Keratinocyte (primary cell): ENCODE data around the gene RAPGEF1. TPM values are rescaled to one million over a fixed set of nuclear protein-coding genes. Genes with fewer than 3 reads are reported as not detected.

Experiments
- DNase-seq: peaks from one replicate; pipeline ENCODE4 v3.0.0-alpha.2; 2011; ENCODE audit warnings: low read depth, missing footprints, low spot score
- FAIRE-seq: peaks from 2 replicates; lab custom pipeline; 2011; peaks lifted over from hg19 to GRCh38; lab: Jason Lieb, UNC
- H2AFZ ChIP-seq: 2 replicates; pipeline ENCODE4 v1.6.0; 2012; ENCODE audit warnings: low read length, control low read depth, inconsistent platforms; ENCODE audit not compliant: control insufficient read depth
- H3K27ac ChIP-seq: 2 replicates; pipeline ENCODE4 v1.5.1; 2011; ENCODE audit warnings: low read length; ENCODE audit not compliant: control insufficient read depth, insufficient read depth
- H3K27me3 ChIP-seq: 3 replicates; pipeline ENCODE4 v1.6.0; 2011; ENCODE audit warnings: low read length; ENCODE audit not compliant: control insufficient read depth, insufficient read depth; ENCODE audit errors: extremely low read depth
- H3K36me3 ChIP-seq, 2 experiments: 2 replicates in 1 of 2; 3 replicates in 1 of 2; pipeline ENCODE4 v1.5.1; 2011; ENCODE audit warnings: low read length in 2 of 2, mild to moderate bottlenecking in 1 of 2; ENCODE audit not compliant: control insufficient read depth in 2 of 2, insufficient read depth in 2 of 2; ENCODE audit errors: extremely low read depth in 1 of 2
- H3K4me1 ChIP-seq: 3 replicates; pipeline ENCODE4 v1.5.1; 2011; ENCODE audit warnings: low read length; ENCODE audit not compliant: control insufficient read depth, insufficient read depth; ENCODE audit errors: extremely low read depth
- H3K4me2 ChIP-seq: 3 replicates; pipeline ENCODE4 v1.6.0; 2011; ENCODE audit warnings: low read depth, low read length; ENCODE audit not compliant: control insufficient read depth, insufficient read depth; ENCODE audit errors: extremely low read depth
- H3K4me3 ChIP-seq, 3 experiments: fragments of 200-600 bp in 1 of 3; sonication (generic) in 1 of 3; 2 replicates in 2 of 3; 3 replicates in 1 of 3; pipeline ENCODE4 v1.5.1; 2011 to 2016; ENCODE audit warnings: low read length in 3 of 3, mild to moderate bottlenecking in 3 of 3, control low read depth in 2 of 3, inconsistent platforms in 1 of 3, low read depth in 1 of 3, mixed read lengths in 1 of 3, mixed run types in 1 of 3, moderate library complexity in 1 of 3; ENCODE audit not compliant: control insufficient read depth in 2 of 3, insufficient read depth in 2 of 3; ENCODE audit errors: extremely low read depth in 1 of 3
- H3K79me2 ChIP-seq: 2 replicates; pipeline ENCODE4 v1.6.0; 2012; ENCODE audit warnings: low read length; ENCODE audit not compliant: control insufficient read depth, insufficient read depth
- H3K9ac ChIP-seq: 3 replicates; pipeline ENCODE4 v1.6.0; 2011; ENCODE audit warnings: low read length; ENCODE audit not compliant: control insufficient read depth, insufficient read depth; ENCODE audit errors: extremely low read depth
- H3K9me1 ChIP-seq: 3 replicates; pipeline ENCODE4 v1.6.0; 2011; ENCODE audit warnings: low read length; ENCODE audit not compliant: control insufficient read depth, insufficient read depth; ENCODE audit errors: extremely low read depth
- H3K9me3 ChIP-seq: 2 replicates; pipeline ENCODE4 v1.5.1; 2012; ENCODE audit warnings: low read depth, low read length; ENCODE audit not compliant: control insufficient read depth
- H4K20me1 ChIP-seq: 3 replicates; pipeline ENCODE4 v1.6.0; 2011; ENCODE audit warnings: low read length; ENCODE audit not compliant: control insufficient read depth, insufficient read depth; ENCODE audit errors: extremely low read depth
- EZH2 ChIP-seq: IDR thresholded peaks from one replicate; pipeline ENCODE4 v1.6.1; 2012; ENCODE audit warnings: inconsistent platforms, mild to moderate bottlenecking, low read length, moderate library complexity
- dilution Hi-C: fragments of 300-500 bp; cut with MboI; formaldehyde crosslinking; loops from one replicate; pipeline ENCODE4 v1.7.0; 2020; ENCODE audit warnings: low sequenced_read_pairs; ENCODE audit not compliant: extremely low pct_ligation_motif_present
- polyA plus RNA-seq, 5 experiments: library from polyadenylated mRNA; depleted of rRNA in 3 of 5; stranded (reverse) in 3 of 5; stranded (forward) in 1 of 5; unstranded in 1 of 5; fragments of >200 nt; gene quantifications; 1 replicate in 1 of 5; 2 replicates in 3 of 5; 3 replicates in 1 of 5; pipeline versions ENCODE4 v1.2.1 to v1.2.3, GENCODE V29; 2011 to 2012; ENCODE audit warnings: missing spikeins in 2 of 5, low read depth in 1 of 5, low replicate concordance in 1 of 5
- TF ChIP-seq, protein P1 (sequence below), 3 experiments: IDR thresholded peaks in 1 of 3; conservative IDR thresholded peaks in 1 of 3; optimal IDR thresholded peaks in 1 of 3; 2 replicates in 2 of 3; 3 replicates in 1 of 3; pipeline versions ENCODE3 to v1.5.1; 2011; ENCODE audit warnings: low read length in 3 of 3, mild to moderate bottlenecking in 3 of 3, moderate library complexity in 2 of 3, control low read depth in 1 of 3, inconsistent platforms in 1 of 3; ENCODE audit not compliant: insufficient read depth in 2 of 3; ENCODE audit errors: extremely low read depth in 1 of 3

RAPGEF1 gene
- polyA plus RNA-seq, 1 donor (not counting 4 experiments of a cell fraction or from before 2014, with no cell fraction given): 18.5 TPM

- no peaks in the 10 kb centered on the region for H3K27me3 ChIP-seq
- dilution Hi-C loops: no loop called here
- peaks cover 2% of the 10 kb centered on the region for H3K9me1 ChIP-seq
- H3K4me3 ChIP-seq: no peak overlapping the region
- FAIRE-seq: no peak
- peaks cover under 1% of the 10 kb centered on the region for H4K20me1 ChIP-seq
- TF ChIP-seq, protein P1, sequence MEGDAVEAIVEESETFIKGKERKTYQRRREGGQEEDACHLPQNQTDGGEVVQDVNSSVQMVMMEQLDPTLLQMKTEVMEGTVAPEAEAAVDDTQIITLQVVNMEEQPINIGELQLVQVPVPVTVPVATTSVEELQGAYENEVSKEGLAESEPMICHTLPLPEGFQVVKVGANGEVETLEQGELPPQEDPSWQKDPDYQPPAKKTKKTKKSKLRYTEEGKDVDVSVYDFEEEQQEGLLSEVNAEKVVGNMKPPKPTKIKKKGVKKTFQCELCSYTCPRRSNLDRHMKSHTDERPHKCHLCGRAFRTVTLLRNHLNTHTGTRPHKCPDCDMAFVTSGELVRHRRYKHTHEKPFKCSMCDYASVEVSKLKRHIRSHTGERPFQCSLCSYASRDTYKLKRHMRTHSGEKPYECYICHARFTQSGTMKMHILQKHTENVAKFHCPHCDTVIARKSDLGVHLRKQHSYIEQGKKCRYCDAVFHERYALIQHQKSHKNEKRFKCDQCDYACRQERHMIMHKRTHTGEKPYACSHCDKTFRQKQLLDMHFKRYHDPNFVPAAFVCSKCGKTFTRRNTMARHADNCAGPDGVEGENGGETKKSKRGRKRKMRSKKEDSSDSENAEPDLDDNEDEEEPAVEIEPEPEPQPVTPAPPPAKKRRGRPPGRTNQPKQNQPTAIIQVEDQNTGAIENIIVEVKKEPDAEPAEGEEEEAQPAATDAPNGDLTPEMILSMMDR (optimal IDR thresholded peaks at IDR 0.05 in 1 of 3, IDR thresholded peaks at IDR 0.05 in 1 of 3, conservative IDR thresholded peaks at IDR 0.05 in 1 of 3; ENCODE audit: extremely low read depth in 1 of 3, insufficient read depth in 2 of 3, low read length in 3 of 3): no peak
- TF ChIP-seq EZH2: no peak
- no peaks in the 10 kb centered on the region for H3K9me3 ChIP-seq
- no peak overlapping the region for H3K27ac ChIP-seq
- H2AFZ ChIP-seq: no peak overlapping the region
- no peak for DNase-seq
- H3K4me2 ChIP-seq: no peak overlapping the region
- H3K36me3 ChIP-seq: no peaks in the 10 kb centered on the region
- H3K79me2 ChIP-seq: peaks cover 52% of the 10 kb centered on the region
- H3K9ac ChIP-seq: no peak overlapping the region
- peaks cover 23% of the 10 kb centered on the region for H3K4me1 ChIP-seq
These were observed 41.3 kb downstream of the RAPGEF1 start for GRCh38 chr9:131698618-131698985.

DNA sequence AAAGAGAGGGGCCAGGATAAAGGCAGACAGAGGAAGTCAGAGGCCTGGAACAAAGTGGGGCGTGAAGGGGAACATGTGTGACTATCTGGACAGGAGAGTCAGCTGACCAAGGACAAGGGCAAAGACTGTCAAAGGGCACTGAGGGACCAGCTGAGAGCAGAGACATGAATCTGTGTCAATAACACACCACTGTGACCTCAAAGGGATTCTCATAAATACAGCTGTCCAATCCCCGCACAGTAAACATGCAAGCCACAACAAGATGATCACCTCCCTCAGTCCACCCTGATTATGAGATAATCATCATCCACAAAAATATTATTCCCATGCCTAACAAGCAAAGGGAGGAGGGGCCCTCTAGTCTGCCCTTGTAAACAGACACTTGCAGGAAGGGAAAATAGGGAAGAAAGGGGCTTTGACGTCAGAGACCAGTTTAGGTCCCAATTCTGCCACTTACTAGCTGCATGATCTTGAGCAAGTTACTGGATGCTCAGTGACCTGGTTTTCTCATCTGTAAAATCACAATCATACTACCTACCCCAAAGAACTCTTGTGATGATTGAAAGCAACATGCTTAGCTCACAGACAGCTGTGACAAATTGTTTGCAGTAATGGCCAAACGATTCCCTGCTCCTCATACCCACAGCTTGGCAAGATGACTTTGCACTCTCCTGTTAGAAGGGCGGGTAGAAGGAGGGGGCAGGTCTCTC, 41.8 kb downstream of the RAPGEF1 start:
- no peak overlapping the region for H2AFZ ChIP-seq
- H3K9me3 ChIP-seq: no peaks in the 10 kb centered on the region
- no peak overlapping the region for H3K9ac ChIP-seq
- H3K27me3 ChIP-seq: no peaks in the 10 kb centered on the region
- H3K4me2 ChIP-seq: no peak overlapping the region
- FAIRE-seq (no peak), DNase-seq (no peak)
- dilution Hi-C loops: no loop called here
- peaks cover 18% of the 10 kb centered on the region for H3K4me1 ChIP-seq
- H4K20me1 ChIP-seq: peaks cover under 1% of the 10 kb centered on the region
- H3K9me1 ChIP-seq: peaks cover 2% of the 10 kb centered on the region
- no peak overlapping the region for H3K4me3 ChIP-seq
- TF ChIP-seq, protein P1 (optimal IDR thresholded peaks at IDR 0.05 in 1 of 3, IDR thresholded peaks at IDR 0.05 in 1 of 3, conservative IDR thresholded peaks at IDR 0.05 in 1 of 3; ENCODE audit: extremely low read depth in 1 of 3, insufficient read depth in 2 of 3, low read length in 3 of 3): no peak
- TF ChIP-seq EZH2: no peak
- no peaks in the 10 kb centered on the region for H3K36me3 ChIP-seq
- no peak overlapping the region for H3K27ac ChIP-seq
- peaks cover 51% of the 10 kb centered on the region for H3K79me2 ChIP-seq
